ENCODE data around the gene CXCL8.
"Not testable (repeated sequence)": the region's sequence is repeated elsewhere in the genome, so short reads cannot be mapped to it uniquely, and the experiment has no call there.

Gene CXCL8

GRCh38 chr4:73740353-73740778 lies at the start of gene CXCL8:
CXCL8 (plus strand) TSS chr4:73740569; CDS start chr4:73740659, 90 bp downstream.
- DNase-seq = no peak

GRCh38 chr4:73691201-73691600 lies 49.2 kb upstream of the CXCL8 start:
- DNase-seq = not testable (repeated sequence)

- no peak for DNase-seq
Observed at GRCh38 chr4:73691759-73692158, 48.6 kb upstream of the CXCL8 start.

GRCh38 chr4:73692254-73692653 lies 48.1 kb upstream of the CXCL8 start:
- DNase-seq = no peak

GRCh38 chr4:73692701-73693100 lies 47.7 kb upstream of the CXCL8 start:
- DNase-seq = no peak

GRCh38 chr4:73693811-73694210 lies 46.6 kb upstream of the CXCL8 start:
- no peak for DNase-seq

- DNase-seq = no peak
Observed at GRCh38 chr4:73698217-73698616, 42.2 kb upstream of the CXCL8 start.

GRCh38 chr4:73701116-73701515 lies 39.3 kb upstream of the CXCL8 start:
- no peak for DNase-seq

- DNase-seq = no peak
Observed at GRCh38 chr4:73702796-73703287, 37.5 kb upstream of the CXCL8 start.

GRCh38 chr4:73703320-73703719 lies 37.0 kb upstream of the CXCL8 start:
- DNase-seq = no peak

GRCh38 chr4:73704314-73705055 lies 35.9 kb upstream of the CXCL8 start:
- no peak for DNase-seq

GRCh38 chr4:73705056-73705432 lies 35.3 kb upstream of the CXCL8 start:
- no peak for DNase-seq

GRCh38 chr4:73705721-73706120 lies 34.6 kb upstream of the CXCL8 start:
- no peak for DNase-seq

GRCh38 chr4:73706811-73707210 lies 33.6 kb upstream of the CXCL8 start:
- DNase-seq = no peak

GRCh38 chr4:73707269-73707875 lies 33.0 kb upstream of the CXCL8 start:
- DNase-seq = no peak

GRCh38 chr4:73707918-73708577 lies 32.3 kb upstream of the CXCL8 start:
- no peak for DNase-seq

- no peak for DNase-seq
Observed at GRCh38 chr4:73709451-73710033, 30.8 kb upstream of the CXCL8 start.

GRCh38 chr4:73710094-73710493 lies 30.3 kb upstream of the CXCL8 start:
- DNase-seq = no peak

- no peak for DNase-seq
Observed at GRCh38 chr4:73711989-73712388, 28.4 kb upstream of the CXCL8 start.

GRCh38 chr4:73713650-73714049 lies 26.7 kb upstream of the CXCL8 start:
- no peak for DNase-seq

GRCh38 chr4:73714647-73715046 lies 25.7 kb upstream of the CXCL8 start:
- no peak for DNase-seq

GRCh38 chr4:73715659-73716058 lies 24.7 kb upstream of the CXCL8 start:
- no peak for DNase-seq

Data from activated T-cell treated with anti-CD3 and anti-CD28 coated beads, Interleukin-2, amount 50 U/mL, for 1 hour (primary cell).